Measurements from ENCODE around the gene RABGEF1.

DNA sequence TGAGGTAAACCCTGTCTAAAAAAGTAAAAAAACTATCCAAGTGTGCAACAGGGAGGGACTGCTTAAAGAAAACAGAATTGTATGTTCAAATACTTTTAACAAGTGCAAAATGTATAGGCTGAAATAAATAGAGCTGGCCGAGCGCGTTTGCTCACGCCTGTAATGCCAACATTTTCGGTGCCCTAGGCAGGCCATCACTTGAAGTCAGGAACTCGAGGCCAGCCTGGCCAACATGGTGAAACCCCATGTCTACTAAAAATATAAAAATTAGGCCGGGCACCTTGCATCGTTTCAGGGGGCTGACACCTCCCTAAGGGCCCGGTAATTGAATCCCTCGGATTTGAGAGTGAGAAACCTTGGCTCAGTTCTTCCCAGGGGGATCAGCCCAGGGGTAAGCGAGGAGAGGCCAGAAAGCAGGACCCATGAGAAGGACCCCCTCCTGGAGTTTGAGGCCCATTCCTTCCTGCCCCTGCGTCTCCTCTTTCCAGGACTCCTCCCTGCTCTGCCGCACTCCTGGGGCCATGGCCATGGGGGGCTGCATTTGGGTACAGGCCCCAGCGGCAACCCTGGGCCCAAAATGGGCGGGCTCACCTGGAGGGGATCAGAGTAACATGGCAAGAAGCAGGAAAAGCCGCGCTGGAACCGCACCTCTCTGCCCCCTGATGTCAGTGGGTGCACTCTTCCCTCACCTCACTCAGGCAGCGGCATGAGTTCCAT, 105.0 kb downstream of the RABGEF1 start:
- TF ChIP-seq, protein P1, sequence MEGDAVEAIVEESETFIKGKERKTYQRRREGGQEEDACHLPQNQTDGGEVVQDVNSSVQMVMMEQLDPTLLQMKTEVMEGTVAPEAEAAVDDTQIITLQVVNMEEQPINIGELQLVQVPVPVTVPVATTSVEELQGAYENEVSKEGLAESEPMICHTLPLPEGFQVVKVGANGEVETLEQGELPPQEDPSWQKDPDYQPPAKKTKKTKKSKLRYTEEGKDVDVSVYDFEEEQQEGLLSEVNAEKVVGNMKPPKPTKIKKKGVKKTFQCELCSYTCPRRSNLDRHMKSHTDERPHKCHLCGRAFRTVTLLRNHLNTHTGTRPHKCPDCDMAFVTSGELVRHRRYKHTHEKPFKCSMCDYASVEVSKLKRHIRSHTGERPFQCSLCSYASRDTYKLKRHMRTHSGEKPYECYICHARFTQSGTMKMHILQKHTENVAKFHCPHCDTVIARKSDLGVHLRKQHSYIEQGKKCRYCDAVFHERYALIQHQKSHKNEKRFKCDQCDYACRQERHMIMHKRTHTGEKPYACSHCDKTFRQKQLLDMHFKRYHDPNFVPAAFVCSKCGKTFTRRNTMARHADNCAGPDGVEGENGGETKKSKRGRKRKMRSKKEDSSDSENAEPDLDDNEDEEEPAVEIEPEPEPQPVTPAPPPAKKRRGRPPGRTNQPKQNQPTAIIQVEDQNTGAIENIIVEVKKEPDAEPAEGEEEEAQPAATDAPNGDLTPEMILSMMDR (conservative IDR thresholded peaks at IDR 0.05; ENCODE audit: low read length): no peak
- TF ChIP-seq EZH2phosphoT487 (IDR thresholded peaks at IDR 0.05; ENCODE audit: borderline replicate concordance): no peak

Data from Loucy (cell line).